ENCODE measurements around the gene CCDC88C.

- TF ChIP-seq CTCF (optimal IDR thresholded peaks at IDR 0.05 in 1 of 3, IDR thresholded peaks at IDR 0.05 in 1 of 3, conservative IDR thresholded peaks at IDR 0.05 in 1 of 3; ENCODE audit: extremely low read depth in 1 of 3, insufficient read depth in 2 of 3, low read length in 3 of 3) (no peak), EZH2 (IDR thresholded peaks at IDR 0.05; ENCODE audit: low read length) (no peak)
Measured at GRCh38 chr14:91385697-91386096, 31.9 kb downstream of the CCDC88C start.

Measured in keratinocyte (primary cell).